OCI-M1 (cell line): ENCODE data around the gene CT47C1.
A peak's percentile ranks its signal among the peaks of the same experiment; 100 is the strongest.
"Not testable (repeated sequence)": the region's sequence is repeated elsewhere in the genome, so short reads cannot be mapped to it uniquely, and the experiment has no call there.

Experiments
- DNase-seq: peaks from one replicate; lab custom pipeline; 2025; lab: John Stamatoyannopoulos, UW

Gene CT47C1

DNA sequence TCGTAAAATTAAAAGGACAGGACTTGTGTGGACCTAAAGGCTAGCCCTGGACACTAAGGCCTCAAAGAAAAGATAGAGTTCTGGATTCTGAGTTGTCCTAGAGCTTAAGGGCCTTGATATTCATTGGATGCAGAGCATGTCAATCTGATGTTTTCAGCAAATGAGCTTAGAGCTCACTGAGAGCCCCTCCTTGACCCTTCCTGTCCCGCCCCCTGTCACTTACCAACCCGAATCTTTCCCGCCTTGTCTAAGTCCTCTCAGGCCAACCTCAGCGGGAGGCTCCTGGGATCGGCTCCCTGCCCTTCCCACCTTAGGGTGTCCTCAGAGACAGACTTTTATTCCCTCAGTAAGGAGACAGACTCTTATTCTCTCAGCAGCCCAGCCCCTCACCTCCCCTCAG is at the start of gene CT47C1:
Gene CT47C1, plus strand, starts transcription at position 250 of the 400 bp plus-strand sequence. CDS start 233 bp downstream, outside the sequence.
- DNase-seq, result no peak

DNA sequence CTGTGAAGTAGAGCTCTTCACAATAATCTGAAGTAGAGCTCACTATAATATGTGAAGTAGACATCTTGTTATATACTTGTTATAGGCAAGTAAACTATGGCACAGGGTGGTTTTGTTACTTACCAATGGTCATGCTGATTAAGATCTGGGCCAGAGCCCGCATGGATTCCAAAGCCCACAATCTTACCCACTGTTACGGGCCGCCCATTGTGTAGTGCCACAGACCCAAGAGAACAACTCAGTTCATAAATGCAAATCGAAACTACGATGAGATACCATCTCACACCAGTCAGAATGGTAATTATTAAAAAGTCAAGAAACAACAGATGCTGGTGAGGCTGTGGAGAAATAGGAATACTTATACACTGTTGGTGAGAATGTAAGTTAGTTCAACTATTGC is 46.9 kb upstream of the CT47C1 start:
- no peak for DNase-seq

DNA sequence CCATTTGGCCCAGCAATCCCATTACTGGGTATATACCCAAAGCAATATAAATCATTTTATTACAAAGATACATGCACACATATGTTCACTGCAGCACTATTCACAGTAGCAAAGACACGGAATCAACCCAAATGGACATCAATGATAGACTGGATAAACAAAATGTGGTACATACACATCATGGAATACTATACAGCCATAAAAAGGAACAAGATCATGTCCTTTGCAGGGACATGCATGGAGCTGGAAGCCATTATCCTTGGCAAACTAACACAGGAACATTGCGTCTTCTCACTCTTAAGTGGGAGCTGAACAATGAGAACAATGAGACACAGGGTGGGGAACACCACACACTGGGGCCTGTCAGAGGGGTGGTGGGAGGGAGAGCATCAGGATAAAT is 46.4 kb upstream of the CT47C1 start:
- not testable (repeated sequence) for DNase-seq

DNA sequence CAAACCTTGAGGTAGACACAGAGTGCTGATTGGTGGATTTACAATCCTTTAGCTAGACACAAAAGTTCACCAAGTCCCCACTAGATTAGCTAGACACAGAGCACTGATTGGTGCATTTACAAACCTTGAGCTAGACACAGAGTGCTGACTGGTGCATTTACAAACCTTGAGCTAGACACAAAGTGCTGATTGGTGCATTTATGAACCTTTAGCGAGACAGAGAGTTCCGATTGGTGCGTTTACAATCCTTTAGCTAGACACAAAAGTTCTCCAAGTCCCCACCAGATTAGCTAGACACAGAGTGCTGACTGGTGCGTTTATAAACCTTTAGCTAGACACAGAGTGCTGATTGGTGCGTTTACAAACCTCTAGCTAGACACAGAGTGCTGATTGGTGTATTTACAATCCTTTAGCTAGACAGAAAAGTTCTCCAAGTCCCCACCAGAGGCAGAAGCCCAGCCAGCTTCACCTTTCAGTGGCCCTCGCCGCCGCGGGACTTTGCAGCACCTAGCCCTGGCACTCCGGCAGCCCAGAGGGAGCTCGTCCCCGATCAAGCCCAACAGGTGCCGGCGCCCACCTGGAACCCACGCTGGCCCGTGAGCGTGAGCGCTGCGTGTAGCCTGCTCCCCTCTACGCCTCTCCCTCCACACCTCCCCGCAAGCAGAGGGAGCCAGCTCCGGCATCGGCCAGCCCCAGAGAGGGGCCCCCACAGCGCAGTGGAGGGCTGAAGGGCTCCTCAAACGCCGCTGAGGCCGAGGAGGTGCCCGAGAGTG is 44.6 kb upstream of the CT47C1 start:
- DNase-seq, result not testable (repeated sequence)

DNA sequence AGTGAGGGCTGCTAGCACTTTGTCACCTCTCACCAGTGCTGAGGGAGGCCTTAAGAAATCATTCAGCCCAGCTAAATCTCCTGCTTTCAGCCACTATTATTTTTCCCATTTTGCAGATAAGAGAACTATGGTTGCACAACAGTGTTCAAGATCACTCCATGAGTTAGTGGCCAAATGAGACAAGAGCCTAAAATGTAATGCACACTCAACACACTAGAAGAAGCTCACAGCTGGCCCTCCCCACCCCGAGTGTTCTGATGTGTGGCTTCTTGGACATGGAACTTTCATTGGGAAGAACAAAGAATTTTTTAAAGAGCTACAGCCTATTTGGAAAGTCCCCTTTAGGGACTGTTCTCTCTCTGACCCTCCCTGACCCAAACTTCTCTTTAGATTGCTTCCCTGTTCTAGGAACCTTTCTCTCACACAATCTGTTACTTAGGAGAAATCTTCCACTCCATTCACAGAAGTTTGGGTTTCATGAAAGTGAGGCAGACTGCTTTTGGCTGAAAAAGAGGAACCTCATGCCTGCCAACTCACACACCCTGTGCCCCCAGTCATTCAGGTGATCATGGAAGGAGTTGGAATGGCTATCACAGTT is 44.0 kb upstream of the CT47C1 start:
- peak; percentile 30 for DNase-seq

DNA sequence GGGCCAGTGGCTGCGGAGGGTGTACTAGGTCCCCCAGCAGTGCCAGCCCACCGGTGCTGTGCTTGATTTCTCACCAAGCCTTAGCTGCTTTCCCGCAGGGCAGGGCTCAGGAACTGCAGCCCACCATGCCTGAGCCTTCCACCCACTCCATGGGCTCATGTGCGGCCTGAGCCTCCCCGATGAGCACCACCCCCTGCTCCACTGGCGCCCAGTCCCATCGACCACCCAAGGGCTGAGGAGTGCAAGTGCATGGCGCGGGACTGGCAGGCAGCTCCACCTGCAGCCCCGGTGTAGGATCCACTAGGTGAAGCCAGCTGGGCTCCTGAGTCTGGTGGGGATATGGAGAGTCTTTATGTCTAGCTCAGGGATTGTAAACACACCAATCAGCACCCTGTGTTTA is 43.1 kb upstream of the CT47C1 start:
- DNase-seq, result not testable (repeated sequence)

DNA sequence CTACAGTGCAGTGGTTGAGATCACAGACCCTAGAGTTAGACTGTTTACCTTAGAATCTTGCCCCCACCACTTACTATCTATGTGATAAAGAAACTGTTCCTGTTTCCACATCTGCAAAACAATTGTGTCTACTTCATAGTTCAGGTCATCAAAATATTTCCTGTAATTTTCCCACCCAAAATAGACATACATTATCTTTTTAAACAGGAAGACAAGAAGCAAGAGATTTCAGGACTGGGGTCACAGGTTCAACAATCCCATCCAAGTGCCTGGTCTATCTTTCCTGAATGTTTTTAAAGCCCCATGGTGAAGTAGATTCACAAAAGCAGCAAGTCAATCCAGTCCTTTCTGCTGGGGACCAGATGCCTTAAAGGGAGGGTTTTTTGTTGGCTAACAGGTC is 41.8 kb upstream of the CT47C1 start:
- DNase-seq, result no peak

DNA sequence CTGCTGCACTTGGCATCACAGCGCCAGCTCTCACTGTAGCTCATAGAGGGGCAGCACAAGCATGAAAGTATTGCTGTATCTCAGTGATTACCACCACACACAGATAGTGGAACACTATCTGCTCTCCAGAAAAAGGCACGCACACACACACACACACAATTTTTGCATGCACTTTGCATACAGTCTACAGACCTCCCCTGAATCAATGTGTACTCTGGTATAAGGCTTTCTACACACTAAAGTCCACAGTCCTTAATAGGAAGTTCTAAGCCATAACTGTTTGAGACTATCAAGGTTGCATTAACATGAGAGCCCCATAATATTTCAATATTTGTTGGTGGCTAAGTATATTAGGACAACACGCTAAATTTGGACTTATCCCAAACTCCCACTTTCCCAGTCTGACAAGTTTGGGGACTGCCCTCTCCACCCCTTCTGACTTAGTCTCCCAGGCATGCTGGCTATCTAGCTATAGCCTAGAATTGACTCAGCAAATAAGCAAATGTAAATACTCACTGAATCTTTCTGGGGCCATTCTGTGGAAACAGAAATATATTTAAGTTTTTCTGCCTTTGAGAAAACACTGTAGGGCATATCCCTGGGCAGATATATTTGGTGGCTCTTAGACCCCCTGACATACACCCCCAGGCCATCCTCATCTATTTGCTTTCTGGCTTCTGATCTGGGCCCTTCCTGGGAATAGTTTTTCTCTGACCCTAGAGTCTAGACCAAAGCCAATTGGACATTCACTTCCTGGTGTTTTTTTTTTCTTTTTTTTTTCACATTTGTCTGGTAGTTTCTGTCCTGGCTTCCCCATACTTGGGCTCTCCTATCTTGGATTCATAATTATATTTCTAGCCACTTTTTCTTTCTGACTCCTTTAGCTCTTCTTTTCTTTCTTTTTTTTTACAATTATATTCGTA is 36.4 kb upstream of the CT47C1 start:
- no peak for DNase-seq

DNA sequence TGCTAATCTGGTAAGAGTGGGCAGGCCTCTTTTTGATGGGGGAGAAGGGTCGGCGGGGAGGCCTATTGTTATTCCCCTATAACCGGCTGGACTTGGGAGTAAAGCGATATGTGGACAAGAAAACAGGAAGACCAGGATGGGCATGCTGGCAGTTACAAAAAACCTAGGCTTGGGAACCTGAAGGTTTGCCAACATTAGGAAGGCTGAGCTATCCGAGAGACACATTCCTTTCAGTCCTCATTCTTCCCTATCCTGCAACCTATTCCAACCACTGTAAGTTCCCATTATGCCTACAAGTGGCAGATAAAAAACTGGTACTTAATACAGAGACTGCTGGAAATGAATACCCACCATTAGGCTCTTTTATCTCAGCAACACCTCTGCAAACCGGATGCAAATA is 32.4 kb upstream of the CT47C1 start:
- no peak for DNase-seq

DNA sequence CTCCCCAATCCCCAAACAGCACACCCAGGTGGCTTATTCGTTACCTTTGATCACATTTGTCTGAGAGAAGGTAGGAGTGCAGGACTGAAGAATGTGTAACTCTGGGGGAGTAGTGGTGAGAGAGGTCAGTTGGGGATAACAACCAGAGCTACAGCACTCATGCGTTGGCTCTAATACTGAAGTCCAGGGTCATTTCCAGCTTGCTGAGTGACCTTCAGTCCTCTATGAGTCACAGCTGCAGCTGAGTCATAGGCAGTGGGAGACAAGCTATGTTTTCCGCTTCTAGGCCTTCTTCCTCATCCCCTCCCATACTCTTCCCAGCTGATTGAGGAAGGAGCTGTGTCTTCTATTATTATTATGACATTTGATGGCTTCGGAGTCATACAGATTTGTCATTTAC is 31.6 kb upstream of the CT47C1 start:
- DNase-seq, result peak; percentile 27

DNA sequence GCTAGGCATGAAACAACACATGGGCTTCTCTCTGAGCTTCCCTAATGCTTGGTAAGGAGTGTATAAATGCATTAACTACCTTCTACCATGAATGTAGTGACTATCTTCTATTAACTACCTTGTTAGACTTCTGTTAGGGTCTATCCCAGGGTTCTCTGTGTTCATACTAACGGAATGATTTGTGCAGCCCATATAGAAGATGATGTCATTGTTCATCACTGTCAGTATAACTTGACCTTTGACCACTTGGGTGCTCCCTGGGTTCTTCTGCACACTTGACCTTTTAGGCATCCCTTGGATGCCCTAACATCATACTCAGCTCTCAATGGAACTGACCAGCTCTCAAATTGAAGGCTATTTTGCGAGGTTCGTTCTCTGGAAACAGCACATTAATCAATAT is 30.8 kb upstream of the CT47C1 start:
- no peak for DNase-seq

DNA sequence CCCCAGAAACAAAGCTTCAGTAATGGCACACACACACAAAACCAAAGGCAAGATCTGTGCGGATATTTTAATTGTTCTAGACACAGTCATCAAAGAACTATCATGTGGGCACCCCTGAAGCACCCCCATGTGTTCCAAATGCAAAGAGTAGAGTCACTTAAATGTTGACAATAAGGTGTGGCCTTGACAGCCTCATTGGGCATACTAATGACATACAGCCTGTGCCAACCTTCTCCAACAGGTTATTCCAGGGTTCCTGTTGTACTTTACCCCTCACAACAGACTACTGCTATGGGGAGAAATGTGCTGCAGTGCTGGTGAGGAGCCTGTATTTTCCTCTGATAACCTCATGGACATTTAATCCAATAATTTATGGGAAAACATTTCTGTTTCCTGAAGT is 29.8 kb upstream of the CT47C1 start:
- DNase-seq, result no peak

DNA sequence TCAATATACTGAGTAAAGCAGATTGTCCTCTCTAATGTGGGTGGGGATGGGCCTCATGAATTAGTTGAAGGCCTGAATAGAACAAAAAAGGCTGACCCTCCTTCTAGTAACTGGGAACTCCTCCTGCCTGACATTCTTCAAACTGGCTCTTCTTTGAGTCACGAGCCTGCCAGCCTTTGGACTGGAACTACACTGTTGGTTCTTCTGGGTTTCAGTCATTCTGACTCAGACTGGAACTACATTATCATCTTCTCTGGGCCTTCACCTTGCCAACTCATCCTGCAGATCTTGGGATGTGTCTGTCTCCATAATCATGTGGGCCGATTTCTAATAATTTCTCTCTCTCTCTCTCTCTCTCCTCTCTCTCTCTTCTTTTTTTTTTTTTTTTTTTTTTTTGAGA is 26.9 kb upstream of the CT47C1 start:
- no peak for DNase-seq

DNA sequence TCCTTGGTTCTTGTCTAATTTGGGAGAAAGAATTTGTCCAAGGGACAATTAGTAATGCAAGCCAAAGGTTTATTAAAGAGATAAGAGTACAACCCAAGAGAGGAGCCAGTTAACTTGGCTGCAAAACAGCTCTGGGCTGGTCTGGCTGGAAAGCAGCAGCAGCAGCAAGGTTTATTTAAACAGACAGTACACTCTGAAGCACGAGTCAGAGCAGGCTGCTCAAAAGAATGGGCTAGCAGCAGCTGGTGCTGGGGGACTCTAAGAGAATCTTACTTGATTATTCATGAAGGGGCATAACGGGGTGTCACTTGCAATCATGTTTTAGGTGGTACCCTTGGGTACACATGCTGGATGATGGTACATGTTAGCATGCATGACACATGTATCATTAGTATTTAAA is 17.1 kb upstream of the CT47C1 start:
- peak; percentile 14 for DNase-seq

DNA sequence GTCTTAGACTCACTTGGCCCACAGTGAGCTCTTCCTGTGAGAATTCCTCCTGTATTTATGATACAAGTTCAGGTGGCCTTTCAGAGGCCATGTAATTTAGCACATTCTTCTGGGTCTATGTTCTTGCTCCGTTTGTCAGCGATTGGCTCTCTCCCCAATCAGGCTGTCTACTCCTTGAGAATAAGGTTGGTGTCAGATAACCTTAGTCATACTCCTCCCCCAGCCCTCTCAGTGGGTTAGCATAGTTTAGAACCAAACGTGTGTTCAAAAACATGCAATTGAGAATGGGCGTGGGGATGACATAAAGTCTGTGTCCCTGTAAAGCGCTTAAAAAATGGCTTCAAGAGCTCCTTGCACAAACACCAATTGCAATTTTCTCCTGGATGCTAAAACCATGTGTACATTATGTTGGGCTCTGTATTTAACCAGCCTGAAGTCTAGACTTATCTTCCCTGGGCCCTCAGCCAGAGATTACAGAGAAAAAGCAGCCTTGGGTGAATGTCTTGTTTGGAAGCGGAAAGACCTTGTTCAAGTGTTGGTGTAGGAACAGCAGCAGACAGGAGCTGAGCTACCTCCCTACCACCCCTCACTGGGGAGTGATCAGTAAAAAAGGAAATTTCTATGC is 9.9 kb upstream of the CT47C1 start:
- no peak for DNase-seq

DNA sequence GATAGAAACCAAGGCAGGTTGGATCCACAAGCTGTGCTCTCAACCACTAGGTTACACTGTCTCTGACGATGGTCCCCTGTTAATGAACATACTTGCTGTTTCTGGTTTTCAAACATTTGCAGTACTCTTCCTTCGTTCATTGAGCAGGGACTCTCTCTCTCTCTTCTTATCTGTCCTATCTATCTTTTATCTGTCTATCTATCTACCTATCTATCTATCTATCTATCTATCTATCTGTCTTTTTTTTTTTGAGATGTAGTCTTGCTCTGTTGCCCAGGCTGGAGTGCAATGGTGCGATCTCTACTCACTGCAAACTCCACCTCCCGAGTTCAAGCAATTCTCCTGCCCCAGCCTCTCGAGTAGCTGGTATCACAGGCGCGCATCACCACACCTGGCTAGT is 9.4 kb upstream of the CT47C1 start:
- no peak for DNase-seq

DNA sequence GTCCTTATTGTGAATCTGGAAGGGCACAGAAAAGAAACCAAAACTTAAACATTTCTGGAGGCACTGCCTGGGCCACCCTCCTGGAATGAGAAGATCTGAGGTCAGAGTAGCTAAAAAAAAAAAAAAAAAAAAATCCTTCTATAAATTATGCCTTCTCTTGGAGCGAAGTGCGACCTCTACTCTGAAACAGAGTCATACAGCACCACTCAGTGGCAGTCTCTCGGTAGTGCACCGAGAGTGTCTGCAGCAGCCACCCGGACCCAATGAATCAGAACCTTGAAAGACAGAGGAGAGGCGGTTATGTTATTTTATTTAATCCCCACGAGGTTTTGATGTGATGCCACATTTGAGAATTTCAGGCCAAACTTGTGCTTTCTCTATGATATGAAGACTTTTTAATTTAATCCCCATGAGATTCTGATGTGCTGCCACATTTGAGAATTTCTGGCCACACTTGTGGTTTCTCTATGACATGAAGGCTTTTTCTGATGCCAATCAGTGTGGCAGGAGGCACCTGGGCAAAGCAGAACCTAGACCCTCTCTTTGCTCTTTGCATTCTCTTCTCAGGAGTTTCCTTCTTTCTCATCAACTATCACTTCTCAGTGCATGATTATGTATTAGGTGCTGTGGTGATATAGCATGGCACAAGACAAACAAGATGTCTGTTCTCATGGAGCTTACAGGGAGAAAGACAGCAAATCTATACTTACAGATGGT is 5.6 kb upstream of the CT47C1 start:
- peak; percentile 76 for DNase-seq

DNA sequence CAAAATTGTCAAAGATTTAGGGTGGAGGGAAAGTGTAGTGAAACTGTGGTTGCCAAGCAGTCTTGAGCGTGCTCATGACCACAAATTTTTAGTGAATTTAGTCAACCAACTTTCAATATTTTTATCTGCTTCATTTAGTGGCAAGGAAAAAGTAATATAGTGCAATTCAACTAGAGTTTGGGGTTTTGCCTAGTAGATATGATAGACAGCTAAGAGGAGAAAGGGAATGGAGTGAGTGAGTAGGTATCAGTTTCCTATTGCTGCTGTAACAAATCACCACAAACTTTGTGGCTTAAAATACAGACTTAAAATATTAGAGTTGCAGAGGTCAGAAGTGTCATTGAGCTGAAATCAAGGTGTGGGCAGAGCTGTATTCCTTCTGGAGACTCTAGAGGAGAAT is 3.7 kb upstream of the CT47C1 start:
- no peak for DNase-seq

DNA sequence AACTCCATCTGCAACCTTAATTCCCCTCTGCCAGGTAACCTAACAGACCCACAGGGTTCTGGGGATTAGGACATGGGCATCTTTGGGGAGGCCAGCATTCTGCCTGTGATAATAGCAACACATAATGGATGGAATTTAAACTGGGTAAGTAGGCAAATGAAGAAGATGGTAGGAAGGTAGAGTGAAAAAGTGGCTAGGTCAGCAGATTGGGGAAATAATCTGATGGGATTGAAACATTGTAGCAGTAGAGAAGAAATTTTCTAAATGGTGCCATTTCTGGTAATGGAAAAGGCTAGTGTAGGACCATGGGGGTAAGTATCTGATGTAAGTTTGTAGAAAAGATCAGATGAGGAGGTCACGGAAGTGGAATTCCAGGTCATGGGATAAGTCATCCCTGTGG is 3.0 kb upstream of the CT47C1 start:
- DNase-seq, result no peak

DNA sequence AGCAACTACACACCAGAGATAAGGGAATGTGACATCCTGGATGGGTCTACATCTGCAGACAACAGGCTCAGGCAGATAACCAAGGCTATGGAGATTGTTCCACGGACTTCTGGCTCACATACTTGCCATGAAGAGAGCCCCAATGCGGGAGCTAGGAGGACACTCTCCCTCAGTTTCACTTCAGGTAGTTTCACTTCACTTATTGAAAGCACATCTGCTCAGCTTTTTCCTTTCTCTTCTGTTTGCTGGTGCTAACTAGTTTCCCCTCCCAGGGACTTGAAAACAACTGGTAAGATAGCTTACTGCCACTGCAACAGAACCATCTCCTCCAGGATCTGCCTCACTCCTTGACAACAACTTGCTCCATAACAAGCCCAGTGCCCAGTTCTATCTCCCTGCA is 1.4 kb upstream of the CT47C1 start:
- no peak for DNase-seq

DNA sequence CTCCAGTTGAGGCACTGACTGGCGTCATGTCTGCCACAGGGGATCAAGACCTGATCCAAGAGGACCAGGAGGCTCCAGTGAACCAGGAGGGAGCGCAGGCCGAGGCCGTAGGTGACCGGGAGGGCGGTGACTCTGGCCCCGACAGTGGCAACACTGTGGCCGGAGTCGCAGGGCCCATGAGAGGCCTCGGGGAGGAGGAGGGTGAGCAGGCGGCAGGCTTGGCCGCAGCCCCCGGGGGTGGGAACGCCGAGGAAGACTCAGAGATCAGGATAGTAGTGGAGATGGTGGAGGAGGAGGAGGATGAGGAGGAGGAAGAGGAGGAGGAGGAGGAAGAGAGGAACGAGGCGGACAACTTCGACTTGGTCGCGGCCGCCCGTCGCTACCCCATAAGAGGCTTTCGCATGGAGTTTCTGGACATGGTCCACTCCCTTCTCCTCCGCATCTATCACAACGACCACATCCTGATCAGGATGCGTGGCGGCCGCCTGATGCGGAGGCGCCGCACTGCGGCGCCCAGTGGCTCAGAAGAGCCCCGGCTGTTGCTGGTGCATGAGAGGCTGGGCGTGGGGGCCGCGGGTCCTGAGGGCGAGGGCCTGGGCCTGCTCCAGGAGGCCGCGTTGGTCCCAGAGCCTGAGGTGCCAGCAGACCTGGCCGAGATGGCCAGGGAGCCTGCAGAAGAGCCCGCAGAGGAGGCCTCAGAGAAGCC is 560 bp downstream of the CT47C1 start:
- no peak for DNase-seq
